ENCODE measurements around the gene PCDH10.

GRCh38 chr4:133151691-133152329, 2.7 kb downstream of the PCDH10 start:
- no peak for TF ChIP-seq MAX (IDR thresholded peaks at IDR 0.05)
- TF ChIP-seq YY1 (IDR thresholded peaks at IDR 0.05; ENCODE audit: low read depth), result no peak
- TF ChIP-seq REST (IDR thresholded peaks at IDR 0.05; ENCODE audit: low read depth), result no peak
- no peak for TF ChIP-seq NFIC (IDR thresholded peaks at IDR 0.05)
- no peak for TF ChIP-seq TEAD4 (IDR thresholded peaks at IDR 0.05)
- TF ChIP-seq CEBPB (IDR thresholded peaks at IDR 0.05), result no peak
- no peak for TF ChIP-seq USF1 (IDR thresholded peaks at IDR 0.05)
- TF ChIP-seq CREB1 (IDR thresholded peaks at IDR 0.05; ENCODE audit: low read depth), result no peak
- no peak for TF ChIP-seq RAD21 (IDR thresholded peaks at IDR 0.05; ENCODE audit: low read depth)
- no peak for TF ChIP-seq EGR1 (IDR thresholded peaks at IDR 0.05)
- no peak for TF ChIP-seq EP300 (IDR thresholded peaks at IDR 0.05; ENCODE audit: borderline replicate concordance)
- TF ChIP-seq ZBTB7A (IDR thresholded peaks at IDR 0.05; ENCODE audit: low read depth), result no peak
- no peak for TF ChIP-seq TCF12 (IDR thresholded peaks at IDR 0.05; ENCODE audit: low read depth)
- no peak for TF ChIP-seq FOXM1 (IDR thresholded peaks at IDR 0.05; ENCODE audit: borderline replicate concordance, low read depth)

Data from Ishikawa (cell line).